ENCODE measurements around the gene VSTM2L. TPM values are rescaled to one million over a fixed set of nuclear protein-coding genes. Genes with fewer than 3 reads are reported as not detected.

The VSTM2L gene
- total RNA-seq, 1 donor from 2014 or later: 15.9 TPM

GRCh38 chr20:37915434-37915787 is 12.5 kb downstream of the VSTM2L start:
- DNase-seq: no peak
- Mint-ChIP-seq H3K4me3 (ENCODE audit: unreplicated experiment) (no peak overlapping the region), H3K27me3 (ENCODE audit: unreplicated experiment) (peaks cover 18% of the 10 kb centered on the region), H3K27ac (ENCODE audit: unreplicated experiment) (no peak overlapping the region), H3K36me3 (ENCODE audit: unreplicated experiment) (peaks cover 4% of the 10 kb centered on the region), H3K4me1 (ENCODE audit: low read depth, unreplicated experiment) (peaks cover 45% of the 10 kb centered on the region), H3K9me3 (ENCODE audit: unreplicated experiment) (peaks cover 16% of the 10 kb centered on the region)
- TF ChIP-seq CTCF (IDR thresholded peaks at IDR 0.05; ENCODE audit: partially characterized antibody, unreplicated experiment): no peak

- H3K27ac Mint-ChIP-seq (ENCODE audit: unreplicated experiment): peak overlapping the region; percentile 80
These were observed 13.1 kb downstream of the VSTM2L start for GRCh38 chr20:37915800-37916570.

GRCh38 chr20:37917461-37917860 is 14.5 kb downstream of the VSTM2L start:
- H3K27ac Mint-ChIP-seq (ENCODE audit: unreplicated experiment): no peak overlapping the region
- H3K9me3 Mint-ChIP-seq (ENCODE audit: unreplicated experiment): peaks cover 16% of the 10 kb centered on the region
- H3K27me3 Mint-ChIP-seq (ENCODE audit: unreplicated experiment): peaks cover 17% of the 10 kb centered on the region
- DNase-seq: no peak
- H3K4me3 Mint-ChIP-seq (ENCODE audit: unreplicated experiment): no peak overlapping the region
- peaks cover 41% of the 10 kb centered on the region for H3K4me1 Mint-ChIP-seq (ENCODE audit: low read depth, unreplicated experiment)
- peaks cover 4% of the 10 kb centered on the region for H3K36me3 Mint-ChIP-seq (ENCODE audit: unreplicated experiment)
- no peak for TF ChIP-seq CTCF (IDR thresholded peaks at IDR 0.05; ENCODE audit: partially characterized antibody, unreplicated experiment)

More at GRCh38 chr20:37915800-37916570, 13.1 kb downstream of the VSTM2L start:
- no peak for TF ChIP-seq CTCF (IDR thresholded peaks at IDR 0.05; ENCODE audit: partially characterized antibody, unreplicated experiment)
- H3K9me3 Mint-ChIP-seq (ENCODE audit: unreplicated experiment): peaks cover 19% of the 10 kb centered on the region
- DNase-seq: peak; percentile 54
- peak overlapping the region; percentile 31 for H3K4me3 Mint-ChIP-seq (ENCODE audit: unreplicated experiment)
- H3K36me3 Mint-ChIP-seq (ENCODE audit: unreplicated experiment): peaks cover 4% of the 10 kb centered on the region
- peaks cover 50% of the 10 kb centered on the region for H3K4me1 Mint-ChIP-seq (ENCODE audit: low read depth, unreplicated experiment)
- H3K27me3 Mint-ChIP-seq (ENCODE audit: unreplicated experiment): peaks cover 22% of the 10 kb centered on the region

GRCh38 chr20:37918035-37918434 is 15.1 kb downstream of the VSTM2L start:
- H3K27me3 Mint-ChIP-seq (ENCODE audit: unreplicated experiment): peaks cover 17% of the 10 kb centered on the region
- H3K4me1 Mint-ChIP-seq (ENCODE audit: low read depth, unreplicated experiment): peaks cover 36% of the 10 kb centered on the region
- no peak overlapping the region for H3K27ac Mint-ChIP-seq (ENCODE audit: unreplicated experiment)
- no peak for TF ChIP-seq CTCF (IDR thresholded peaks at IDR 0.05; ENCODE audit: partially characterized antibody, unreplicated experiment)
- peaks cover 14% of the 10 kb centered on the region for H3K9me3 Mint-ChIP-seq (ENCODE audit: unreplicated experiment)
- no peak for DNase-seq
- peaks cover 4% of the 10 kb centered on the region for H3K36me3 Mint-ChIP-seq (ENCODE audit: unreplicated experiment)
- no peak overlapping the region for H3K4me3 Mint-ChIP-seq (ENCODE audit: unreplicated experiment)

- Mint-ChIP-seq H3K4me3 (ENCODE audit: unreplicated experiment) (no peak overlapping the region), H3K36me3 (ENCODE audit: unreplicated experiment) (peaks cover under 1% of the 10 kb centered on the region), H3K27me3 (ENCODE audit: unreplicated experiment) (peaks cover 12% of the 10 kb centered on the region), H3K27ac (ENCODE audit: unreplicated experiment) (no peak overlapping the region), H3K4me1 (ENCODE audit: low read depth, unreplicated experiment) (peaks cover 23% of the 10 kb centered on the region), H3K9me3 (ENCODE audit: unreplicated experiment) (peaks cover 9% of the 10 kb centered on the region)
- no peak for DNase-seq
- TF ChIP-seq CTCF (IDR thresholded peaks at IDR 0.05; ENCODE audit: partially characterized antibody, unreplicated experiment): no peak
These were observed 16.6 kb downstream of the VSTM2L start for GRCh38 chr20:37919389-37920040.

All from glutamatergic neuron (in vitro differentiated cells).